Keratinocyte (primary cell): Measurements from ENCODE around the gene SEL1L3. TPM values are rescaled to one million over a fixed set of nuclear protein-coding genes. Genes with fewer than 3 reads are reported as not detected.

Source experiments
- DNase-seq: peaks from one replicate; pipeline ENCODE4 v3.0.0-alpha.2; 2011; ENCODE audit warnings: low read depth, missing footprints, low spot score
- FAIRE-seq: peaks from 2 replicates; lab custom pipeline; 2011; peaks lifted over from hg19 to GRCh38; lab: Jason Lieb, UNC
- H2AFZ ChIP-seq: 2 replicates; pipeline ENCODE4 v1.6.0; 2012; ENCODE audit warnings: low read length, control low read depth, inconsistent platforms; ENCODE audit not compliant: control insufficient read depth
- H3K27ac ChIP-seq: 2 replicates; pipeline ENCODE4 v1.5.1; 2011; ENCODE audit warnings: low read length; ENCODE audit not compliant: control insufficient read depth, insufficient read depth
- H3K27me3 ChIP-seq: 3 replicates; pipeline ENCODE4 v1.6.0; 2011; ENCODE audit warnings: low read length; ENCODE audit not compliant: control insufficient read depth, insufficient read depth; ENCODE audit errors: extremely low read depth
- H3K36me3 ChIP-seq, 2 experiments: 2 replicates in 1 of 2; 3 replicates in 1 of 2; pipeline ENCODE4 v1.5.1; 2011; ENCODE audit warnings: low read length in 2 of 2, mild to moderate bottlenecking in 1 of 2; ENCODE audit not compliant: control insufficient read depth in 2 of 2, insufficient read depth in 2 of 2; ENCODE audit errors: extremely low read depth in 1 of 2
- H3K4me1 ChIP-seq: 3 replicates; pipeline ENCODE4 v1.5.1; 2011; ENCODE audit warnings: low read length; ENCODE audit not compliant: control insufficient read depth, insufficient read depth; ENCODE audit errors: extremely low read depth
- H3K4me2 ChIP-seq: 3 replicates; pipeline ENCODE4 v1.6.0; 2011; ENCODE audit warnings: low read depth, low read length; ENCODE audit not compliant: control insufficient read depth, insufficient read depth; ENCODE audit errors: extremely low read depth
- H3K4me3 ChIP-seq, 3 experiments: fragments of 200-600 bp in 1 of 3; sonication (generic) in 1 of 3; 2 replicates in 2 of 3; 3 replicates in 1 of 3; pipeline ENCODE4 v1.5.1; 2011 to 2016; ENCODE audit warnings: low read length in 3 of 3, mild to moderate bottlenecking in 3 of 3, control low read depth in 2 of 3, inconsistent platforms in 1 of 3, low read depth in 1 of 3, mixed read lengths in 1 of 3, mixed run types in 1 of 3, moderate library complexity in 1 of 3; ENCODE audit not compliant: control insufficient read depth in 2 of 3, insufficient read depth in 2 of 3; ENCODE audit errors: extremely low read depth in 1 of 3
- H3K79me2 ChIP-seq: 2 replicates; pipeline ENCODE4 v1.6.0; 2012; ENCODE audit warnings: low read length; ENCODE audit not compliant: control insufficient read depth, insufficient read depth
- H3K9ac ChIP-seq: 3 replicates; pipeline ENCODE4 v1.6.0; 2011; ENCODE audit warnings: low read length; ENCODE audit not compliant: control insufficient read depth, insufficient read depth; ENCODE audit errors: extremely low read depth
- H3K9me1 ChIP-seq: 3 replicates; pipeline ENCODE4 v1.6.0; 2011; ENCODE audit warnings: low read length; ENCODE audit not compliant: control insufficient read depth, insufficient read depth; ENCODE audit errors: extremely low read depth
- H3K9me3 ChIP-seq: 2 replicates; pipeline ENCODE4 v1.5.1; 2012; ENCODE audit warnings: low read depth, low read length; ENCODE audit not compliant: control insufficient read depth
- H4K20me1 ChIP-seq: 3 replicates; pipeline ENCODE4 v1.6.0; 2011; ENCODE audit warnings: low read length; ENCODE audit not compliant: control insufficient read depth, insufficient read depth; ENCODE audit errors: extremely low read depth
- EZH2 ChIP-seq: IDR thresholded peaks from one replicate; pipeline ENCODE4 v1.6.1; 2012; ENCODE audit warnings: inconsistent platforms, mild to moderate bottlenecking, low read length, moderate library complexity
- dilution Hi-C: fragments of 300-500 bp; cut with MboI; formaldehyde crosslinking; loops from one replicate; pipeline ENCODE4 v1.7.0; 2020; ENCODE audit warnings: low sequenced_read_pairs; ENCODE audit not compliant: extremely low pct_ligation_motif_present
- polyA plus RNA-seq, 5 experiments: library from polyadenylated mRNA; depleted of rRNA in 3 of 5; stranded (reverse) in 3 of 5; stranded (forward) in 1 of 5; unstranded in 1 of 5; fragments of >200 nt; gene quantifications; 1 replicate in 1 of 5; 2 replicates in 3 of 5; 3 replicates in 1 of 5; pipeline versions ENCODE4 v1.2.1 to v1.2.3, GENCODE V29; 2011 to 2012; ENCODE audit warnings: missing spikeins in 2 of 5, low read depth in 1 of 5, low replicate concordance in 1 of 5
- TF ChIP-seq, protein P1 (sequence below), 3 experiments: IDR thresholded peaks in 1 of 3; conservative IDR thresholded peaks in 1 of 3; optimal IDR thresholded peaks in 1 of 3; 2 replicates in 2 of 3; 3 replicates in 1 of 3; pipeline versions ENCODE3 to v1.5.1; 2011; ENCODE audit warnings: low read length in 3 of 3, mild to moderate bottlenecking in 3 of 3, moderate library complexity in 2 of 3, control low read depth in 1 of 3, inconsistent platforms in 1 of 3; ENCODE audit not compliant: insufficient read depth in 2 of 3; ENCODE audit errors: extremely low read depth in 1 of 3

Gene SEL1L3
- polyA plus RNA-seq, 1 donor (not counting 4 experiments of a cell fraction or from before 2014, with no cell fraction given): 67.9 TPM

DNA sequence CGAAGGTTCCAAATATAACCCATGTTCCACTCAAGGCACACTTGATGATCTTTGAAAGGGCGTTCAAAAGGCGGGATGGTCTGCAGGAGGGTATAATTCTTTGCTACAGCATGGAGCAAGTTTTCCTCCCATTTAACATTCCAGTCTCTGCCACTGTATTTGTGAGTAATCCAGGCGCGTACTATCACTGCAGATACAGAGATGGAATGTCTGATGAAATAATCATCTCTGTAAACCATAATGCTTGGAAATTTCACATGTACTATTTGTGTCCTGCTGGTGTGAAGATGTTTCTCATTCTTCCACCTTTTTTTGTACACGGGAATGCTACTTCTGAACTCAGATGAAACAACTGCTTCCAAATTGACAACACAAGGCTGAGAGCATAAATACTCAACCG is 15.5 kb downstream of the SEL1L3 start:
- DNase-seq (no peak), FAIRE-seq (no peak)
- H4K20me1 ChIP-seq: no peaks in the 10 kb centered on the region
- H3K4me3 ChIP-seq: no peak overlapping the region
- peaks cover 6% of the 10 kb centered on the region for H3K79me2 ChIP-seq
- H3K27ac ChIP-seq: no peak overlapping the region
- peaks cover 2 to 9% of the 10 kb centered on the region in 2 experiments for H3K36me3 ChIP-seq
- H3K9me1 ChIP-seq: no peaks in the 10 kb centered on the region
- no peak overlapping the region for H2AFZ ChIP-seq
- TF ChIP-seq EZH2: no peak
- TF ChIP-seq, protein P1, sequence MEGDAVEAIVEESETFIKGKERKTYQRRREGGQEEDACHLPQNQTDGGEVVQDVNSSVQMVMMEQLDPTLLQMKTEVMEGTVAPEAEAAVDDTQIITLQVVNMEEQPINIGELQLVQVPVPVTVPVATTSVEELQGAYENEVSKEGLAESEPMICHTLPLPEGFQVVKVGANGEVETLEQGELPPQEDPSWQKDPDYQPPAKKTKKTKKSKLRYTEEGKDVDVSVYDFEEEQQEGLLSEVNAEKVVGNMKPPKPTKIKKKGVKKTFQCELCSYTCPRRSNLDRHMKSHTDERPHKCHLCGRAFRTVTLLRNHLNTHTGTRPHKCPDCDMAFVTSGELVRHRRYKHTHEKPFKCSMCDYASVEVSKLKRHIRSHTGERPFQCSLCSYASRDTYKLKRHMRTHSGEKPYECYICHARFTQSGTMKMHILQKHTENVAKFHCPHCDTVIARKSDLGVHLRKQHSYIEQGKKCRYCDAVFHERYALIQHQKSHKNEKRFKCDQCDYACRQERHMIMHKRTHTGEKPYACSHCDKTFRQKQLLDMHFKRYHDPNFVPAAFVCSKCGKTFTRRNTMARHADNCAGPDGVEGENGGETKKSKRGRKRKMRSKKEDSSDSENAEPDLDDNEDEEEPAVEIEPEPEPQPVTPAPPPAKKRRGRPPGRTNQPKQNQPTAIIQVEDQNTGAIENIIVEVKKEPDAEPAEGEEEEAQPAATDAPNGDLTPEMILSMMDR (optimal IDR thresholded peaks at IDR 0.05 in 1 of 3, IDR thresholded peaks at IDR 0.05 in 1 of 3, conservative IDR thresholded peaks at IDR 0.05 in 1 of 3; ENCODE audit: extremely low read depth in 1 of 3, insufficient read depth in 2 of 3, low read length in 3 of 3): no peak
- dilution Hi-C loops: no loop called here
- H3K9ac ChIP-seq: no peak overlapping the region
- H3K9me3 ChIP-seq: no peaks in the 10 kb centered on the region
- no peaks in the 10 kb centered on the region for H3K27me3 ChIP-seq
- H3K4me1 ChIP-seq: no peaks in the 10 kb centered on the region
- H3K4me2 ChIP-seq: no peak overlapping the region

DNA sequence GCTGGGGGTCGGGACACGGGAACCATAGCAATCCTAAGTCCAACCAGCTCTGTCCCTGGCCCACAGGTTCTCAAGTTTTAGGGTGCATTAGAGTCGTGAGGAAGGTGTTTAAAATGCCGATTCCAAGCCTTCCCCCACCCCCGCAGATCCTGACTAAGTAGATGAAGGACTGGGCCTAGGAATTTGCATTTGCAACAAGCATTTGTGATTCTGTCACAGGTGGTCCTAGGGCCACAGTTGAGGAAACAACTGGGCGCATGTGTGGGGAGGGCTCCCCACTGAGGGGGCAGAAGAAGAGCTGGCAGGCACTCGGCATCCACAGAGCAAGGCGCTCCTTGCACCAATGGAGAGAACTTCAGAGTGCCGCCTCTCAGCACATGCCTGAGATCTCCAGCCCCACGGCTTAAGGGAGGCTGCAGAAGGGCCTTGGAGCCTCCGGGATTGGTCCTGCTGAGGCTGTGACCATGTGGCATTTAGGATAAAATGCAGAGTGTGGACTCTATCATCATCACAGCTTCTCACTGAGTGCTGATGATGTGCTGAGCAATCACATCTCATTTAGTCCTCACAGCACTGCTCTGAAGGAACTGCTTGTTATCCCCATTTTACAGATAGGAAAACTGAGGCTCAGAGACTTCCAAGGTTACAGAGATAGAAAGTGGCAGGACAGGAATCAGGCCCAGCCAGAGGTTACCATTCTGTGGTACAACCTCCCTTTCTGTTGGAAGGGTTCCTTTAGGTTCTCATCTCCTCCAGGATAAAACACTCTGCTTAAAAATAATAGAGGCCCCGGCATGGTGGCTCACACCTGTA is 16.7 kb downstream of the SEL1L3 start:
- H3K4me1 ChIP-seq: no peaks in the 10 kb centered on the region
- no peak overlapping the region for H3K9ac ChIP-seq
- dilution Hi-C loops: no loop called here
- peaks cover 2% of the 10 kb centered on the region for H3K79me2 ChIP-seq
- H2AFZ ChIP-seq: no peak overlapping the region
- no peak overlapping the region for H3K27ac ChIP-seq
- no peaks in the 10 kb centered on the region for H3K9me3 ChIP-seq
- no peak overlapping the region for H3K4me3 ChIP-seq
- H3K9me1 ChIP-seq: no peaks in the 10 kb centered on the region
- TF ChIP-seq, protein P1 (optimal IDR thresholded peaks at IDR 0.05 in 1 of 3, IDR thresholded peaks at IDR 0.05 in 1 of 3, conservative IDR thresholded peaks at IDR 0.05 in 1 of 3; ENCODE audit: extremely low read depth in 1 of 3, insufficient read depth in 2 of 3, low read length in 3 of 3): no peak
- TF ChIP-seq EZH2: no peak
- H3K27me3 ChIP-seq: no peaks in the 10 kb centered on the region
- H4K20me1 ChIP-seq: no peaks in the 10 kb centered on the region
- no peak overlapping the region for H3K4me2 ChIP-seq
- peaks cover 3 to 9% of the 10 kb centered on the region in 2 experiments for H3K36me3 ChIP-seq
- DNase-seq (no peak), FAIRE-seq (no peak)
